Body of pancreas (tissue), 4 donors: ENCODE results near the gene AUTS2. TPM values are rescaled to one million over a fixed set of nuclear protein-coding genes. Genes with fewer than 3 reads are reported as not detected.

Experiments used
- ATAC-seq: fragments of 150-250 bp; one replicate; pipeline ENCODE4 v1.9.1; 2016
- DNase-seq, 4 donors: peaks; one replicate each; pipeline ENCODE4 v3.0.0-alpha.2; 2019
- H3K27ac ChIP-seq, 4 donors: fragments of 200-600 bp; sonication (generic); 1 replicate in 3 of 4; 2 replicates in 1 of 4; pipeline versions ENCODE4 v1.5.1 to v1.6.1; 2016 to 2019; ENCODE audit warnings: mild to moderate bottlenecking in 1 of 4, mixed read lengths in 1 of 4, moderate library complexity in 1 of 4
- H3K27me3 ChIP-seq, 2 donors: fragments of 200-600 bp; sonication (generic); one replicate each; pipeline ENCODE4 v1.6.0; 2016; ENCODE audit warnings: mild to moderate bottlenecking in 1 of 2
- H3K36me3 ChIP-seq, 2 donors: fragments of 200-600 bp; sonication (generic); replicated peaks in 1 of 2; 2 replicates each; pipeline ENCODE4 v1.5.1; 2016; ENCODE audit warnings: low read depth in 2 of 2; ENCODE audit not compliant: insufficient read depth in 1 of 2
- H3K4me1 ChIP-seq: fragments of 200-600 bp; sonication (generic); one replicate; pipeline ENCODE4 v1.6.0; 2016
- H3K4me3 ChIP-seq, 2 donors: fragments of 200-600 bp; sonication (generic); 1 replicate in 1 of 2; 2 replicates in 1 of 2; pipeline ENCODE4 v1.5.1; 2016 to 2019
- H3K9me3 ChIP-seq, 3 donors: fragments of 200-600 bp; sonication (generic); 1 replicate in 2 of 3; 2 replicates in 1 of 3; pipeline ENCODE4 v1.5.1; 2016
- POLR2A ChIP-seq, 3 donors: fragments of 450-650 bp; IDR thresholded peaks; one replicate each; pipeline ENCODE4 v1.6.1; 2016; ENCODE audit warnings: antibody characterized with exemption in 3 of 3, mild to moderate bottlenecking in 2 of 3
- WGBS, 2 donors: methylation state at CpG; one replicate each; pipeline ENCODE4 v1.1.5; 2017; 5-methylcytosine and 5-hydroxymethylcytosine counted together
- intact Hi-C: fragments of 100-400 bp; cut with DNase I; formaldehyde crosslinking; loops from one replicate; pipeline ENCODE4 v1.15.1; 2023
- total RNA-seq, 2 donors: library from RNA; depleted of rRNA; stranded (reverse); fragments of >200 nt; gene quantifications; one replicate each; pipeline ENCODE4 v1.1.0, GENCODE V29; 2016
- TF ChIP-seq, protein P1 (sequence below), 7 experiments: fragments of 450-650 bp in 4 of 7; fragments of 200-600 bp in 3 of 7; sonication (generic) in 3 of 7; IDR thresholded peaks; one replicate each; pipeline ENCODE4 v1.5.1; 2016 to 2019; ENCODE audit warnings: antibody characterized with exemption in 7 of 7

Gene AUTS2
- total RNA-seq, 2 donors from 2014 or later = 11.7 to 18.5 TPM

DNA sequence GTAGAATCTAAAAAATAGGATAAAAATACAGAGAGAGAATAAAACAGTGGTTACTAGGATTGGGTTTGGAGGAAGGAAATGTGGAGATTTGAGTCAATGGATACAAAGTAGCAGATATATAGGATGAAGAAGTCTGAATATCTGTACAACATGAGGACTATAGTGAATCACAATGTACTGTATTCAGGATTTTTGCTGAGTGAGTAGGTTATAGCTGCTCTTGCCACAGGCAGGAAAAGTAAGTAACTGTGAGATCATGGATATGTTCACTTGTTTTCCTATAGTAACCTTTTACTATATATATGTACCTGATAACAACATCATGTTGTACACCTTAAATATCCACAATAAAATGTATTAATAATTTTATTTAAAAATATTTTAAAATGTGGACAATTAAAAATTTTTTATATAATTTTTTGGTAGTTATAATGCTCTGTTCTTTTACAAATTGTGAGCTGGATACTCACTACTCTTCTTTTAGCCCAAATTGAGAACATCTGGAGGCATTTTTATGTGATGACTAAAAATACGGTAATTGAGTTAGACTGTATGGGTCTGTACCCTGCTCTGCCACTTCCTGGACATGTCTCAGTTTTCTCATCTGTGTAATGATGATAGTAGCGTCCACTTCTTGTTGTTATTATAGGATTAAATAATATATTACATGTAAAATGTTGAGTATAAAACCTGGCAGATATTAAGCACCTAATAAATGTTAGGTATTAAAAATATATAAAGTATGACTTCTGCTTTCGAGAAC is 439.1 kb downstream of the AUTS2 start:
- H3K27ac ChIP-seq = no peak overlapping the region
- DNase-seq (no peak), ATAC-seq (no peak)
- H3K36me3 ChIP-seq = no peaks in the 10 kb centered on the region
- 85 to 89% methylated on average over 3 of the region's 3 CpGs for WGBS, 2 donors
- H3K4me3 ChIP-seq = no peak overlapping the region
- no peaks in the 10 kb centered on the region for H3K9me3 ChIP-seq
- intact Hi-C loops = no loop called here
- no peaks in the 10 kb centered on the region for H3K27me3 ChIP-seq
- TF ChIP-seq, protein P1, sequence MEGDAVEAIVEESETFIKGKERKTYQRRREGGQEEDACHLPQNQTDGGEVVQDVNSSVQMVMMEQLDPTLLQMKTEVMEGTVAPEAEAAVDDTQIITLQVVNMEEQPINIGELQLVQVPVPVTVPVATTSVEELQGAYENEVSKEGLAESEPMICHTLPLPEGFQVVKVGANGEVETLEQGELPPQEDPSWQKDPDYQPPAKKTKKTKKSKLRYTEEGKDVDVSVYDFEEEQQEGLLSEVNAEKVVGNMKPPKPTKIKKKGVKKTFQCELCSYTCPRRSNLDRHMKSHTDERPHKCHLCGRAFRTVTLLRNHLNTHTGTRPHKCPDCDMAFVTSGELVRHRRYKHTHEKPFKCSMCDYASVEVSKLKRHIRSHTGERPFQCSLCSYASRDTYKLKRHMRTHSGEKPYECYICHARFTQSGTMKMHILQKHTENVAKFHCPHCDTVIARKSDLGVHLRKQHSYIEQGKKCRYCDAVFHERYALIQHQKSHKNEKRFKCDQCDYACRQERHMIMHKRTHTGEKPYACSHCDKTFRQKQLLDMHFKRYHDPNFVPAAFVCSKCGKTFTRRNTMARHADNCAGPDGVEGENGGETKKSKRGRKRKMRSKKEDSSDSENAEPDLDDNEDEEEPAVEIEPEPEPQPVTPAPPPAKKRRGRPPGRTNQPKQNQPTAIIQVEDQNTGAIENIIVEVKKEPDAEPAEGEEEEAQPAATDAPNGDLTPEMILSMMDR (IDR thresholded peaks at IDR 0.05) = no peak
- no peak for TF ChIP-seq POLR2A (IDR thresholded peaks at IDR 0.05)
- H3K4me1 ChIP-seq = no peaks in the 10 kb centered on the region

DNA sequence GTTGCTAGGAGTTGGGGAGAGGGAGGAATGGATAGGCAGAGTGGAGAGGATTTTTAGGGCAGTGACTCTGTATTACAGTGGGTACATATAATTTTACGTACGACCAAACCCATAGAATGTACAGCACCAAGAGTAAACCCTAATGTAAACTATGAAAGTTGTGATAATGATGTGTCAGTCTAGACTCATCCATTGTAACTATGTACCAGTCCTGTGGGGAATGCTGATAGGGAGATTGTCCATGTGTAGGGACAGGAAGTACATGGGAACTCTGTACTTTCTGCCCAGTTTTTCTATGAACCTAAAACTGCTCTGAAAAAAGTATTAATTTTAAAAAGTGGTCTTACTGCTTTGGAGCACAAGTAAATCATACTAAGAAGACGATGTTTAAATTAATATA is 441.8 kb downstream of the AUTS2 start:
- Histone ChIP-seq H3K27ac (no peak overlapping the region), H3K9me3 (no peaks in the 10 kb centered on the region), H3K4me3 (no peak overlapping the region), H3K4me1 (no peaks in the 10 kb centered on the region), H3K27me3 (no peaks in the 10 kb centered on the region), H3K36me3 (no peaks in the 10 kb centered on the region)
- no peak for DNase-seq
- WGBS, 2 donors = 82 to 85% methylated on average over 3 of the region's 3 CpGs
- intact Hi-C loops = no loop called here
- TF ChIP-seq, protein P1 (IDR thresholded peaks at IDR 0.05) = no peak
- TF ChIP-seq POLR2A (IDR thresholded peaks at IDR 0.05) = no peak
- ATAC-seq = no peak

DNA sequence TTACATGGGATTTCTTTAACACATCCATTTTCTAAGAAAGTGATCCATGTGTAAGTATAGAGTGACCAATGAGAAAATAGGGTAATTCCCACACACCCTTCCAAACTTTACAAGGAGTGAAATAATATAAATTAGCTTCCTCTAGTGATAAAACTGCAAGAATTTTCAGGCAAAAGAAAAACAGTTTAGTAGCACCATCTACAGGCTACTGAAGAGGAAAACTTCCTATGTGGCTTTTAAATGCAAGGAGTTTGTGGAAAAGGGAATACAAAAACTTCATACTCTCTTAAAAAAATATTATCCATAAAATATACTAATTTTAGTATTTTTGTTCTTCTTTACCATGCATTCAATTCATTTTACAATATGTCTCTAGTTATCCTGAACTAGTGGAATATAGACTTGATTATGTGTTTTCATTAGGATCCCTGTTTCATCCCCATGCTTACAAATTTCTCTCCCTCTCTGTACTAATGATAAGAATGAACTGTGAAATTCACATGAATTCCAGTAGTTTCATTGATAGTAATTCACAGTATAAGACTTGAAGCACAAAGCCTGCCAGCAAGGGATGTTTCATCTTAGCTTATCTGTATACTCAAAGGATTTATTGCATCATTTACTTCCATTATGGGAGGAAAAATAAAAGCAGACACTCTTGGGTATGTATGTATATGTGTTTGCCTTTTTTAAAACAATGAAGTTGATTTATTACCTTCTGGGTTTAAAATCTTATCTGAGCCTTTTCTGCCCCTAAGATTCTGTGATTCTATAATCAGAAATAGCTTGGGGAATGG is 442.9 kb downstream of the AUTS2 start:
- TF ChIP-seq, protein P1 (IDR thresholded peaks at IDR 0.05) = peak in 6 of 7 experiments; percentile 21 to 50 (median 43)
- TF ChIP-seq POLR2A (IDR thresholded peaks at IDR 0.05) = no peak
- intact Hi-C loops = no loop called here
- no peaks in the 10 kb centered on the region for H3K36me3 ChIP-seq
- no peaks in the 10 kb centered on the region for H3K4me1 ChIP-seq
- DNase-seq (no peak), ATAC-seq (no peak)
- no peak overlapping the region for H3K4me3 ChIP-seq
- H3K9me3 ChIP-seq = no peaks in the 10 kb centered on the region
- no peaks in the 10 kb centered on the region for H3K27me3 ChIP-seq
- H3K27ac ChIP-seq = no peak overlapping the region

DNA sequence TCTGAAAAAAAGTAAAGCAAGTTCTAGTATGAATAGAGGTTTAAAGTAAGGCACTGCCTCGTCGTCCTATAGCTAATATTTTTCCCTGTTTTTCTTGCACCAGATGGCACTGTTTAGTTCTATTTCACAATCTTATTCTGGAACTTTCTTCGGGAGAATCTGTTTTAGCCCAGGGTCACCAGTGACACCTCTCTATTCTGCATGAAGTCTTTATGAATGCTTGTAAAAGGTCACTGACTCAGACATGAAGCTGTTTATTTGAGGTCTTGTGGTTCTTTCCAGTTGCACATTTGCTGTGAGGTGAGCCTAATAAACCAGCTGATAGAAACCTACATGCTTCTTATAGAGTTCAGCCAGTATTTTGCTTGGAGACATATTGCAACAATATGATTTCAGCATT is 444.3 kb downstream of the AUTS2 start:
- ATAC-seq = no peak
- intact Hi-C loops = no loop called here
- no peaks in the 10 kb centered on the region for H3K36me3 ChIP-seq
- DNase-seq = no peak
- no peaks in the 10 kb centered on the region for H3K9me3 ChIP-seq
- no peaks in the 10 kb centered on the region for H3K4me1 ChIP-seq
- H3K4me3 ChIP-seq = no peak overlapping the region
- no peak for TF ChIP-seq POLR2A (IDR thresholded peaks at IDR 0.05)
- TF ChIP-seq, protein P1 (IDR thresholded peaks at IDR 0.05) = peak in 3 of 7 experiments; percentile 5 to 30 (median 28)
- WGBS, 2 donors = 10 to 16% methylated on average over 3 of the region's 3 CpGs
- H3K27me3 ChIP-seq = no peaks in the 10 kb centered on the region
- H3K27ac ChIP-seq = no peak overlapping the region
